Panc1 (cell line): Measurements from ENCODE around the gene DHRSX.

Experiments
- POLR2AphosphoS5 ChIP-seq: IDR thresholded peaks from 2 replicates; pipeline ENCODE4 v1.6.1; 2012; ENCODE audit warnings: mild to moderate bottlenecking, low read depth, low read length, moderate library complexity
- TF ChIP-seq, protein P1 (sequence below): fragments of 450-650 bp; IDR thresholded peaks from 2 replicates; pipeline ENCODE4 v1.5.1; 2017; ENCODE audit warnings: mild to moderate bottlenecking

DNA sequence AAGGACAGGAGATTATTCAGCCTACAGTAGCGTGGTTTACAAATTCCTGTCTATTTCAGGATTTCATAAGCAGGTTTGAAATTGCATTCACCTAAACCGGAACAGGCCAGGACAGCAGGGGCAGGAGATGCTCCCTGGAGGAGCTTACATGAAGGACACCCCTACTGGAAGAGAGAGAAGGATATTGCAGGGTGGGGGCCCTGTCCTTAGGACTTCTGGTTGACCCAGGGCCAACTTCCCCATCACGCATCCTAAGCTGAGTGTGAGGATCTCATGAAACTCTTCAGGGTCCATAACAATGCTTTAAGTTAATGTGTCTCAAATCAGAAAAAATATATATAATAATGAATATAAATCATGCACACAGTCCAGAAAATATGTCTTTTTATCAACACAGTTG is 6.4 kb upstream of the DHRSX start:
- TF ChIP-seq, protein P1, sequence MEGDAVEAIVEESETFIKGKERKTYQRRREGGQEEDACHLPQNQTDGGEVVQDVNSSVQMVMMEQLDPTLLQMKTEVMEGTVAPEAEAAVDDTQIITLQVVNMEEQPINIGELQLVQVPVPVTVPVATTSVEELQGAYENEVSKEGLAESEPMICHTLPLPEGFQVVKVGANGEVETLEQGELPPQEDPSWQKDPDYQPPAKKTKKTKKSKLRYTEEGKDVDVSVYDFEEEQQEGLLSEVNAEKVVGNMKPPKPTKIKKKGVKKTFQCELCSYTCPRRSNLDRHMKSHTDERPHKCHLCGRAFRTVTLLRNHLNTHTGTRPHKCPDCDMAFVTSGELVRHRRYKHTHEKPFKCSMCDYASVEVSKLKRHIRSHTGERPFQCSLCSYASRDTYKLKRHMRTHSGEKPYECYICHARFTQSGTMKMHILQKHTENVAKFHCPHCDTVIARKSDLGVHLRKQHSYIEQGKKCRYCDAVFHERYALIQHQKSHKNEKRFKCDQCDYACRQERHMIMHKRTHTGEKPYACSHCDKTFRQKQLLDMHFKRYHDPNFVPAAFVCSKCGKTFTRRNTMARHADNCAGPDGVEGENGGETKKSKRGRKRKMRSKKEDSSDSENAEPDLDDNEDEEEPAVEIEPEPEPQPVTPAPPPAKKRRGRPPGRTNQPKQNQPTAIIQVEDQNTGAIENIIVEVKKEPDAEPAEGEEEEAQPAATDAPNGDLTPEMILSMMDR = no peak
- TF ChIP-seq POLR2AphosphoS5 = no peak
